GM19397 (cell line): ENCODE measurements around the gene ERRFI1.

ENCODE experiments used
- ATAC-seq: cut with Tn5 transposase; IDR thresholded peaks from one replicate; pipeline ENCODE4 v1.9.1; 2021; ENCODE audit warnings: mild to moderate bottlenecking, moderate library complexity; ENCODE audit not compliant: unreplicated experiment

Gene ERRFI1

GRCh38 chr1:8004803-8005573 lies 21.1 kb downstream of the ERRFI1 start:
- ATAC-seq: no peak

DNA sequence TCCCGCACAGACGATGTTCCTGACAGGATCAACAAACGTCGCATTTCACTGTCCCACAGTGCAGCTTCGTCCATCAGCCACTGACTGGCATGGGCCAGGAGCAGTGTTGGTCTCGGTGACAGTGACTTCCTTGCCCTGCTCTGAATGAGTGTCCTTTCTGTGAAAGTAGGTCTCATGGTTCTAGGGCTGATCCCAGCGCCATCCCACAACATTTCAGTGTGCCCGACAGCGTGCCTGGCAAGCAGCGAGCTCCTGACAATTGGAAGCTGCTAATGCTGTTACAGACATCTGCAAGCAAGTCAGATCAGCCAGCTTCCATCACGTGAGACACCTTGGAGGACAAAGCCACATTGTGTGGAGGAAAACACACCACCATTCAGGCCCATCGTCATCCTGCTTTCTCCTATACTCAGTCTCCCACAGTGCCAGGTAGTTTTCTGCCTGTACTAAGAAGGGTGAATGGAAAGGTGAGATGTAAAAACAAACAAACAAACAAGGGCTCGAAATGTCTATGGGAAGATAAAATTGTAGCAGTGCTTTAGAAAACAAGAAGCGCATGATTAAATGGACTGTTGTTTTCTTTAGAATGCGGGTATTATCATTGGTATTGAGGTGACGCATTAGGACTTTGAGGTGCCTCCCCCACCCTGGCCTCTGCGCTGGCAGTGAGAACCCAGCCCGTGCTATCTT lies 21.9 kb downstream of the ERRFI1 start:
- ATAC-seq: no peak

DNA sequence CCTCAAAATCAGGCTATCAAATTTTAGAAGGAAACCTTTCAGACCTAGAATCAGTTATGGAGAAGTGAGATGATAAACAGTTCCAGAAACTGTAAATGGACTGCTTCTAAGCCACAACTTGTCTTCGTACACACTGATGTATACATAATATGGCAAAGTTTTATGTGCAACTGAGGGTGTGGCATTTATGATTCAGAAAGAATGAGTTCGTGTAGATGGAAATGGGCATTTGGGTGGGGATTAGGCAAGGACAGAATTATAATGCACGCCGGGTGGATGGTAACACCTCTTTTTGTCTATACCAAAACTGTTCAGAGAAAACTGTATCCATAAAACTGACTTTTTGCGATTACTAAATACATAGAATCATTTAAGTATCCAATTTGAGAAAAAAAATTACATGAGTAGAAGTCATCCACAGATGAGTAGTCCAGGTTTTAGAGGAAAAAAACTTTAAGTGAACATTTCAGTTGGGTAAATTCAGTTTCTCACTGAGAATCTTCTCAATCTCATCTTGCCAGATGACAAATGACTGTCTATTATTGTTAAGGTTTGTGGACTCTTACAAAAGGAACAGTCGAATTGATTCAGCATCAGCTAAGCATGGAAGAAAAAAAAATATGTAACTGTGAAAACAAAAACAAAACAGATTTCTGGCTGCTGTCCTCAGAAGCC lies 22.5 kb downstream of the ERRFI1 start:
- ATAC-seq: no peak

DNA sequence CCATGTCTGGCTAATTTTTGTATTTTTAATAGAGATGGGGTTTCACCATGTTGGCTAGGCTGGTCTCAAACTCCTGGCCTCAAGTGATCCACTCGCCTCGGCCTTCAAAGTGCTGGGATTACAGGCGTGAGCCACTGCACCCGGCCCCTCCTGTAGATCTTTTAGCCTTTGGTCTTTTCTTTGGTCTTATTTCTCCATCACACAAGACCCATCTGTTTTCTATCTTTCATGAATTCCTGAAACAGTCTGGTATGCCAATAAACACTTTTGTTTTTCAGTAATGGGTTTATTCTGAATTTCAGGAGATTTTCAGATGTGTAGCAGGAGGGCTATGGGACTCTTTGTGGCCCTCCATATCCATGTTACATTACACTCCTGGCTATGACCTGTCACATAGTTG lies 23.2 kb downstream of the ERRFI1 start:
- ATAC-seq: no peak

DNA sequence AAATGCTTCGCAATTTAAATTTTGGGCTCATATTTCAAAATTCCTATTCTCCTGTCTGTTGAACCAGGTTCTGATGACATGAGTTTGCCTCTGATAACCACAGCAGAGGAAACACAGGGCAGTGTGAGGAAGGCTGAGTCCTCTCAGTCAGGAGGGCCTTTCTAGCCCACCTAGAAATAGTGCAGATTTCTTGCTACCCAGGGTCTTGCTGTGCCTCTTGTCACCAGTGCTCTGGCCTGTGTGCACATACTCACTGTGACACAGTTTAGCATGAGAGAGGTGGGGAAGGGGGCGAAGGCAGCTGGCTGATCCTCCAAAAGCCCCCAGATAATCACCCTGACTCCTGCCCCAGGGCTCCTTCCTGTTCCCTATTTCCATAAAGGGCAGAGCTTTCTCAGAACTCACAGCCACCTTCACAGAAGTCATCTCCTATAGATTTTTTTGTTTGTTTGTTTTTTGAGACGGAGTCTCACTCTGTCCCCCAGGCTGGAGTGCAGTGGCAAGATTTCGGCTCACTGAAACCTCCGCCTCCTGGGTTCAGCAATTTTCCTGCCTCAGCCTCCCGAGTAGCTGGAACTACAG lies 23.7 kb downstream of the ERRFI1 start:
- no peak for ATAC-seq

DNA sequence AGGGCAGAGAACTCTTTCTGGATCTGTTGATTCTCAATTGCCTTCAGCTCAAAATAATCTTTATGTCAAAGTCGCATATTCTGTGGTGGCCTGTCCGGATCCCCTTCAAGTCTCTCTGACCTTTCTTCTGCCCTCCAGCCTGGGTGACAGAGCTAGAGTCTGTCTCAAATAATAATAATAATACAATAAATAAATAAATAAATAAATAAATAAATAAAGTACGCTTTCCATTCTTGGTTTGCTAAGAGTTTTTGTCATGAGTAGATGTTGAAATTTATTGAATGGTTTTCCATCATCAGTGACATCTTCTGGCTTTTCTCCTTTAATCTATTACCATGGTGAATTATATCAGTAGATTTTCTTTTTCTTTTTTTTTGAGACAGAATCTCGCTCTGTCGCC lies 30.7 kb downstream of the ERRFI1 start:
- ATAC-seq: no peak

DNA sequence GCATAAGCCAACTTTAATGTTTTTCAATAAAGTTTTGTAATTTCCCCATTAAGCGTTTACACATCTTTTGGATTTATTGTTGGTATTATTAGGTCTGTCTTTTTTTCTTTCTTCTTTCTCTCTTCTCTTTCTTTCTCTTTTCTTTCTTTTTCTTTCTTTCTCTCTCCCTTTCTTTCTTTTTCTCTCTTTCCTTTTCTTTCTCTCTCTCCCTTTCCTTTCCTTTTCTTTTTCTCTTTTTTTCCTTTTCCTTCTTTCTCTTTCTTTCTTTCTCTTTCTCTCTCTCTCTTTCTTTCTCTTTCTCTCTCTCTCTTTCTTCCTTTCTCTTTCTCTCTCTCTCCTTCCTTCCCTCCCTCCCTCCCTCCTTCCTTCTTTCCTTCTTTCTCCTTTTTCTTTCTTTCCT lies 31.3 kb downstream of the ERRFI1 start:
- no peak for ATAC-seq

- no peak for ATAC-seq
These were observed 32.3 kb downstream of the ERRFI1 start for GRCh38 chr1:7993593-7994479.

DNA sequence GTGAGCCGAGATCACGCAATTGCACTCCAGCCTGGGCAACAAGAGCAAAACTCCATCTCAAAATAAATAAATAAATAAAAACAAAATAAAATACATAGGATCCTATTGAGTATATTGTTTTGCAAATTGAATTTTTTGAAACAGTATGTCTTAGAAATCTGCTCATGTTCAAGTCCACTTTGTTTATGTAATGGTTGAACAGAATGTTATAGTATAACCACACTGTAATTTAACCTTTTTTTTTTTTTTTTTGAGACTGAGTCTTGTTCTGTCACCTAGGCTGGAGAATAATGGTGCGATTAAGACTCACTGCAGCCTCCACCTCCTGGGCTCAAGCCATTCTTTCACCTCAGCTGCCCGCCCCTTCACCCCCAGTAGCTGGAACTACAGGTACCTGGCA lies 33.2 kb downstream of the ERRFI1 start:
- no peak for ATAC-seq

DNA sequence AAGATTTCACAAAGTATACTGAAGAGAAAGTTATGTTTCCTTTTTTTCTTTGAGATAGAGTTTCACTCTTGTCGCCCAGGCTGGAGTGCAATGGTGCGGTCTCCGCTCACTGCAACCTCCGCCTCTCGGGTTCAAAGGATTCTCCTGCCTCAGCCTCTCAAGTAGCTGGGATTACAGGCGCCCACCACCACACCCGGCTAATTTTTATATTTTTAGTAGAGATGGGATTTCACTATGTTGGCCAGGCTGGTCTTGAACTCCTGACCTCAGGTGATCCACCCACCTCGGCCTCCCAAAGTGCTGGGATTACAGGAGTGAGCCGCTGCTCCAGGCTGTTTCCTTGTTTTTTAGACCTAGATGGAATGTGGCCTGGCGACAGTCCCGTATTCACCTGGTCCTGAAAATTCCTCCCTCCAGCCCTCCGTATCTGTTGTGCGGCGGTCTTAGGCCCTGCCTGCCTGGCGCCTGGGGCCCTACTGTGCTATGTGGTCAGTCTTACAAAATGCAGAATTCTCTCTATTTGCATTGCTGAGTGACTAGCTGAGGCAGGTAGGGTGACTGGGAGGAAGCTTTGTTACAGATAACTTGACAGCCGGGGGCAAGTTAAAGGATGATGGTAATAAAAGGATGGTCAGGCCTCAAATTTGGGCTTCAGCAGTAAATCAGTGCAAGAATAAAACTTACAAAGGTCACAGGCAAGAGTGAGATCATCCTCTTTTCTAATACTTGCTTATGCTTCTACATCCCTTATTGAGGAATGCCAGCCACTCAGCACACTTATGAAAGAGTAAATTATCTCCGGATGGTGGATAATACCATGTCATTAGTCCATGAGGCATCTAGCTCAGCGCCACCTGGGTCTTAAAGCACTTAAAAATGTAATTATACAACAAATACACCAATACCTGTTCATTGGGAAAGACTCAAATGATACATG lies 34.3 kb downstream of the ERRFI1 start:
- ATAC-seq: no peak

DNA sequence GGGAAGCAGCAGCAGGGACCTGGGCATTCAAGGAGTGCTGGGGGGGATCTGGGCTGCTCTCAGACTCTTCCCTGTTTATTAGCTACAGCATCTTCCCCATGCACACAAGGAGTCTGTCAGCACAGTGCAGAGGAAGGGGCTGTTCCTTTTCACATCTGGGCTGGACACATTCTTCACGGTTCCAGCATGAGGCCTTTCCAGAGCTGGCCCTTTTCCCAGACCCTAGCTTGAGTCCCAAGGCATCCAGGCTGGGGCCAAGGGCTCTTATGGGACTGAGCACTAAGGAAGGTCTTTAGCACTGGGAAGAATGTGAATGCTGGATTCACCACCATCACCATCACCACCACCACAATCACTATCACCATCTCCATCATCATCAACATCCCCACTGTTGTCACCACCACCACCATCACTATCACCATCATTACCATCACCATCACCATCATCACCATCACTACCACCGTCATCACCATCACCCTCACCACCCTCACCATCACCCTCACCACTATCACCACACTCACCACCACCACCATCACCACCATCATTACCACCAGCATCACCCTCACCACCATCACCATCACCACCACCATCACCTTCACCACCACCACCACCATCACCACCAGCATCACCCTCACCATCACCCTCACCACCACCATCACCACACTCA lies 36.2 kb downstream of the ERRFI1 start:
- ATAC-seq: no peak

DNA sequence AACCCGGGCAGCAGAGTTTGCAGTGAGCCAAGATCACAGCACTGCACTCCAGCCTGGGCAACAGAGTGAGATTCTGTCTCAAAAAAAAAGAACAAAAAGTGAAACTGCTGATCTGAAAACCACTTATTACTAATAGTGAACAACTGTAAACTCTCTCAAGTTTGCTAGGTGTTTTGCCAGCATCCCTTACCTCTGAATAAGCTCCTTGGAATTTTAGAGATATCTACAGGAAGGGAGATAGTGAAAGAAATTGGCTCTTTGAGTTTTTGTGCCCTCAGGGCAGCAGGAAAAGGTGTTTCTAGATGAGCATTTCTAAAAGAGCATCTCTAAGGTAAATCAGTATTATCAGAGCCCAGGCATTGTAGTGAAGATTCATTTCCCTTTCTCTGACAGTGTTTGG lies 37.5 kb downstream of the ERRFI1 start:
- ATAC-seq: no peak

DNA sequence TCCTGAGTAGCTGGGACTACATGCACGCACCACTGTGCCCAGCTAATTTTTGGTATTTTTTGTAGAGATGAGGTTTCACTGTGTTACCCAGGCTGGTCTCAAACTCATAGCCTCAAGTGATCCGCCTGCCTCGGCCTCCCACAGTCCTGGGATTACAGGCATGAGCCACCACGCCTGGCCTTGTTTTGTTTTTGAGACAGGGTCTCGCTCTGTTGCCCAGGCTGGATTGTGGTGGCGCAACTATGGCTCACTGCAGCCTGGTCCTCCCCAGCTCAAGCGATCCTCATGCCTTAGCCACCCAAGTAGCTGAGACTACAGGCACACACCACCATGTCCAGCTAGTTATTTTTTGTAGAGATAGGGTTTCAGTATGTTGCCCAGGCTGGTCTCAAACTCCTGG lies 38.6 kb downstream of the ERRFI1 start:
- ATAC-seq: no peak

GRCh38 chr1:7985851-7986612 lies 40.1 kb downstream of the ERRFI1 start:
- ATAC-seq: no peak

DNA sequence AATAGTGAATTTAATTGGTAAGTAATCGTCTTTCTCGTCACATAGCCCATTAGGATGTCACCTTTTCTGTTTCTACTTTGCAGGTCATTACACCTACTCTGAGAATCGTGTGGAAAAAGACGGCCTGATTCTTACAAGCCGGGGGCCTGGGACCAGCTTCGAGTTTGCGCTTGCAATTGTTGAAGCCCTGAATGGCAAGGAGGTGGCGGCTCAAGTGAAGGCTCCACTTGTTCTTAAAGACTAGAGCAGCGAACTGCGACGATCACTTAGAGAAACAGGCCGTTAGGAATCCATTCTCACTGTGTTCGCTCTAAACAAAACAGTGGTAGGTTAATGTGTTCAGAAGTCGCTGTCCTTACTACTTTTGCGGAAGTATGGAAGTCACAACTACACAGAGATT lies 41.3 kb downstream of the ERRFI1 start:
- no peak for ATAC-seq

DNA sequence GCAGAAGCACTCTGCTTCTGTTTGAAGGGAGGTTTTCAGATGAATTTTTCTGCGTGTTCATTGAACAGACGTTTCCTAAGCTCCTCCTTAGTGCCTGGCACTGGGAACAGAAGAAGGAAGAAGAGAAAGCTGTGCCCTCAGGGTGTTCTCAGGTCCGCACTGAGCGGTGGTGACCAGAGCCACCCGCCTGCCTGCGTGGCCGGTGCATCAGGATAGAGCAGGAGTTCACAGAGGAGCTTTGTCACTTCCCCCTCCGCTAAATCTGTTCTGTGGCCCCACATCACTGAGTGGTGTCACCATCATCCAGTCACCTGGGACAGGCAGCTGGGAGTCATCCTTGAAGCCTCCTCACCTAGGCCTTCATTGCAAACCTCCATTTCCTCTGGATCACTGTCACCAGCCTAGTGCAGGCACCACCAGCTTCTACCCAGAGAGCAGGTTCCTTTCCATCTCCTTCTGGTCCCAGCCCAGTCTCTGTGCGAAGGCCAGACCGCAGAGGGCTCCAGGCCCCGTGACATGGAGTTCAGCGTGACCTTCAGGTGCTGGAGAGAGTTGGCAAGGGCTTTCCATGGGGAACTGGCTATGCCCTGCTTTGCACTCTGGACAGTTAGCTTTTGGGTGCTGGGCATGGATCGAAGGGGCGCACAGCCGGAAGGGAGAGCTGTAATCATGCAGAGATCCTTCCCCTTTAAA lies 42.9 kb downstream of the ERRFI1 start:
- ATAC-seq: no peak

GRCh38 chr1:7980984-7981383 lies 45.1 kb downstream of the ERRFI1 start:
- no peak for ATAC-seq
